ELF-1 (cell line): Measurements from ENCODE around the gene EXOC7.
"Not testable (repeated sequence)": the region's sequence is repeated elsewhere in the genome, so short reads cannot be mapped to it uniquely, and the experiment has no call there.

Experiments
- DNase-seq: peaks from one replicate; pipeline ENCODE4 v3.0.0-alpha.2; 2016; ENCODE audit warnings: low read depth, low spot score

Gene EXOC7

DNA sequence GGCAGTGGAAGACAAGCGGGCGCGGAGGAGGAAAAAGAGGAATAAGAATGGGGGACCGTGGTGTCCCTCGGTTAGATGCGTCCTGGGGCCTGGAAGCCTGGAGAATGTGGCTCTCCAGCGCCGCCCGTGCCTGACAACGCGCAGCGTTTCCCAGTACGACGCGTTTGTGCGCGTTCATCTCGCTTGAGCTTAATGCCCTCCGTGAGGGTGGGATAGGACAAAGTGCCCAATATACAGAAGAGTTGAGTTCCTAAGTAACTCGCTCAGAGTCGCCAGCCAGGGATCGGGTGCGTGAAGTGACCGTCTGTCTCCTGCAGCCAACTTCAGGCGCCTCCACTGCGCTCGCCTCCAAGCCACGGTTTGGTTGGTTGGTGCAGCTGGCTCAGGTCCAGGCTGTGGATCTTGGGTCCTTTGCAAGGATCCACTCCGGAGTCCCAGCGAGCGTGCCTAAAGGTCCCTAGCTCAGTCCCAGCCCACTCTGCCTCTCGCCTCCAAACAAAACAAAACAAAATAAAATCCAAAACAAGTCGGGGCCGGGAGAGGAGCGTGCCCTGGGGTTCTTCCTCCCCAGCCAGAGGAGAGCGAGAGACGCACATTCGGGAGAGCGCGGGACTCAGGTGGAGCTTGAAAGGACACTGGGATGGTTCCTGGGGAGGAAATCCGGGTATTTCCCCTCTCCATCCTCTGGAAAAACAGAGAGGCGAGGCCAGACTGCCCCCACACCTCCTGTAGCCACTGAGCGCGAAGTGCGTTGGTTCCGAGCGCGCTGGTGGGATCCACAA, 28.0 kb downstream of the EXOC7 start:
- DNase-seq, result peak; percentile 56

DNA sequence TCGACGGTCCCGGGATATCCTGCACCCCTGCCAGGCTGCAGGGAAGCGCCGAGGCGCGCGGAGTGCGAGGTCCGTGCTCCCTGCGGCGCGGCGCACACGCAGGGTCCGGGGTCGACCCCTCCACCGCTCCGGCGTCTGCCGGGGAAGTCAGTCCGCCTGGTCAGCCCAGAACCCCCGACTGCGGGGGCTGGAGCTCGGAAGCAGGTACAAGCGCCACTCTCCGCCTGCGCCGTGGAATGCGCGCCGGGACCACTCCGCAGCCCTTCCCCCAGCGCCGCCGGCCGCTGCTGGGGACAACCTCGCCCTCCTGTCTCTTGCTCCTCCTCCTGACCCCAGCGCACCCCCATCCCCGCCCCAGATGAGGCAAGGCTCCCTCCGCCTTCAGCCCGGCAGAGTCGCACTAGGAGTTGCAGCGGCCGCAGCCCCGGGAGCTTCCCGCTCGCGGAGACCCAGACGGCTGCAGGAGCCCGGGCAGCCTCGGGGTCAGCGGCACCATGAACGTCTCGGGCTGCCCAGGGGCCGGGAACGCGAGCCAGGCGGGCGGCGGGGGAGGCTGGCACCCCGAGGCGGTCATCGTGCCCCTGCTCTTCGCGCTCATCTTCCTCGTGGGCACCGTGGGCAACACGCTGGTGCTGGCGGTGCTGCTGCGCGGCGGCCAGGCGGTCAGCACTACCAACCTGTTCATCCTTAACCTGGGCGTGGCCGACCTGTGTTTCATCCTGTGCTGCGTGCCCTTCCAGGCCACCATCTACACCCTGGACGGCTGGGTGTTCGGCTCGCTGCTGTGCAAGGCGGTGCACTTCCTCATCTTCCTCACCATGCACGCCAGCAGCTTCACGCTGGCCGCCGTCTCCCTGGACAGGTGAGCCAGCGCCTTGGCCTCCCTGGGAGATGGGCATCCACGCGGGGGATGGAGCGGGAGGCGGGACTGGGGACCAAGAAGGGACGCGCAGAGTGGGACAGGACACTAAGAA, 28.9 kb downstream of the EXOC7 start, which contains the start of gene GALR2:
TSS of gene GALR2 (plus strand) at position 392 of the 974 bp plus-strand sequence. CDS start at position 495, 103 bp downstream.
- DNase-seq, result peak; percentile 25

DNA sequence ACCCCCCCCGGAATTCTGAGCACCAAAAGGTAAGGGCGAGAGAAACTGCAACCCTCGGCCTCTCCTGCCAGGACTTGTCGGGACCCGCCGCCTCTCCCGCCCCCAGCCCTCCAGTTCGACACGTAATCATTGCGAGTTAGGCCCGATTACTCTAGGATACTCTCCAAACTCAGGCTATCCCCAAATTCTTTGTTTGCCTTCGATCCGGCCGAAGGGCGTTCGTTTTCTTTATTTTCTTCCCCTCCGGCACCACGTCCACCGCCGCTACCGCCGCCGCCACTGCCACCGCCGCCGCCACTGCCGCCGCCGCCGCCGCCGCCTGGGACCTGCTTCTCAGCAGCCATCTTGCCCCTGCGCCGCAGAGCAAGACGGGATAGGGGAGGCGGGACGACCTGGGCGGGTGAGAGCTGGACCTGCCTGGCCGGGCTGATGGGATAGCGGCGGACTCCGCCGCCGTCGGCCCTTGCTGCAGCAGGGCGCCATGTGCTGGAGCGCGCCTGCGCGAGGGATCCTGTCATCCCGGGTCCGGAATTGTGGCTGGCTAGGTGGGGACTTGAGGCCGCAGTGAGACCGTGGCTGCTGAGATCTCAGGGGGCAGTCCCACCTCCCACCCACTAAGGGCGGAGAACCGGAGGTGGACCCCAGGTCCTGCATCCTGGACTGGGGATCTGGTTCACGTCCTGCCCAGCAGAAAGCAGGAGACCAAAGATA, 31.3 kb downstream of the EXOC7 start, which contains the start of gene SRP68:
TSS of gene SRP68 (minus strand) at position 370 of the 711 bp plus-strand sequence. CDS start at position 344, 26 bp downstream.
- peak; percentile 94 for DNase-seq

DNA sequence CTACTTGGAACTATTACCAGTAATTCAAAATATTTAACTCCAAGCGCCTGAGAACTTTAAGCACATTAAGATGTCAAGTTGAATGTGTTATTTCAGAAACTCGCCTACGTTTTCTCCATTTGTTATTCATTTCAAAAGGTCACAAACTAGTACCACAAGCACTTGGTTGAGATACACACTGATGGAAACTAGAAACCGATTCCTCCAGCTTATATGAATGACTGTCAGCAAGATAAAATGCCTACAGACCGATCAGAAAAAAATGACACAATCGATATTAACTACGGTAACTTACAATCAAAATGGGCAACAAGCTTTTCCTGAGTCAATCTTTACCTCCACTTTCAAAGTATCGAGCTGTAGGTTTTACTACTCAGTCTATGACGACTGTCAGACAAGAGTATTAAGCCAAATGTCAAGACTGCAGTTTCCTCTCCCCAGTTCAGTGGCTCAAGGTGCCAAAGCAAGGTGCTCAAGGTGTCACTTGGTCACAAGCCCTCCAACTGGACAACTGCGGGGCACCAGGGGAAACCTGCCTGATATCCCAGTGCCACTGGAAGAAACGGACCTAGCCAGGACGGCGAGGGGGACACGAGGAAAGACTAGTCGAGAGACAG, 31.9 kb downstream of the EXOC7 start:
- no peak for DNase-seq

DNA sequence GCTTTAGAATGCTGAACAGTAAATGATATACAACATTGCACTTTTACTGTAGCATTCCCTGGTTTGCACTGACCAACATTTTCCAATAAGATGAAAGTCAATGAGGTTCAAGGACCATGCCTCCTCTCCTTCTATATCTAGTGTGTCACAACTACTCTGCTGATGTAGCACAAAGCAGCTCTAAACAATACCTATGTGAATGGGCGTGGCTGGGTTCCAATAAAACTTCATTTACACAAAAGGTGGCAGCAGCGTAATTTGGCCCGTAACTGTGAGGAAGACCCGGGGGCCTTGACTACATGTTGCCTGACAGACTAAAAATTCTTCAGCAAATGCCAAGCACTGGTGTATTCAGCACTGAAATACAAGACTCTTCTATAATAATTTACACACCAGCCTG, 37.8 kb downstream of the EXOC7 start:
- no peak for DNase-seq

DNA sequence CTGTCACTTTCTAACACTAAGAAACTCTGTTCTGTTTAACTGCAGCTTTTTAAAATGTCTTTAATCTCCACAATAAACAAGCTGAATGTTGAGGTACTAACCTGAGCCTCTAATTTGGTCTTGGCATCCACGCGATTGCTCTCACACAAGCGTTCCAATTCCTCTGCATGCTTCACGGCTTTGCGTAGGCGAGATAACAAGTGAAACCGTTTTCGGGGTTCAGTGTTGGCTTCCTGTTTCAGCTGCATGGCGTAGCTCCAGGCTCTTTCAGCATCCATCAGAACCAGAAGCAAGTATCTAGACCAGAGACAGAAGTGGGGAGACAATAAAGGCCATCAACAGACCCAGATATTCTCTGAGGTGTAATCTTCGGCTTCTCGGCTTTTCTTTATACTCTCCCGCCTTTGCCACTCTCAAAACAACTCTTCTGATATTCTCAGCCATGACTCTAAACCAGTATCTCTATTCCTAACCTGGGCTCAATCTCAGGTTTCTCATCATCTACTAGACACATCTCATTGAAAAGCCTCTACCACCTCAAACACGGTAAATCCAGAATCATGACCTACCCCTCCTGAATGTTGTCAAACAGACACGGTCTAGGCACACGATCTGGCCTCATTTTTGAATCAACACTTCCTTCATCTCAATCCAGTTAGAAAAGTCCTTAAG, 39.6 kb downstream of the EXOC7 start:
- no peak for DNase-seq

DNA sequence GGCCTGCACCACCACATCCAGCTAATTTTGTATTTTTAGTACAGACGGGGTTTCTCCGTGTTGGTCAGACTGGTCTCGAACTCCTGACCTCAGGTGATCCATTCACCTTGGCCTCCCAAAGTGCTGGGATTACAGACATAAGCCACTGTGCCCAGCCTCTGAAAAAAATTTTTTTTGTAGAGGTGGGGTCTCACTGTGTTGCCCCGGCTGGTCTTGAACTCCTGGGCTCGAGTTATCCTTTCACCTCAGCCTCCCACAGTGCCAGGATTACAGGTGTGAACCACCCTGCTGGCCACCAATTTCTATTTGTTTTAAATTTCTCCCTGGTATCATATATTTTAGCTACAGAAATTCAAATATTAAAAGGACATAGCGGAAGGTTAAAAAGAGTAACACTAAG, 45.3 kb downstream of the EXOC7 start:
- not testable (repeated sequence) for DNase-seq

DNA sequence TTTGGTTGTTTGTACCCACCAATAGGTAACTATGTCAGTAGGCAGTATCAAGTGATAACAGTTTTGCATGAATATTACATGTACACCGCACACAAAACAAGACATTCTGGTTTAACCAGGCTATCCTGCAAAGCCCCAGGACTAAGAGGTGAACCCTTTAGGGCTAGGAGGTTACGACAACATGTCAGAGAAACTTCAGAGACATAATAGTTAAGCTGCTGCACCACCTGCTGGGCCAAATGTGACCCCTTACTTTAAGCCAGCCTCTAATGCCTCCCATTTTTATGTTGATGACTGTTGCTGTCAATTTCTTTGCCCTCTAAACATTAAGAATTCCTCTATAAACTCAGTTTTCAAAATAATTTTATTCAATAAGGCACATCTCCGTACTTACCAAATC, 46.7 kb downstream of the EXOC7 start:
- no peak for DNase-seq

DNA sequence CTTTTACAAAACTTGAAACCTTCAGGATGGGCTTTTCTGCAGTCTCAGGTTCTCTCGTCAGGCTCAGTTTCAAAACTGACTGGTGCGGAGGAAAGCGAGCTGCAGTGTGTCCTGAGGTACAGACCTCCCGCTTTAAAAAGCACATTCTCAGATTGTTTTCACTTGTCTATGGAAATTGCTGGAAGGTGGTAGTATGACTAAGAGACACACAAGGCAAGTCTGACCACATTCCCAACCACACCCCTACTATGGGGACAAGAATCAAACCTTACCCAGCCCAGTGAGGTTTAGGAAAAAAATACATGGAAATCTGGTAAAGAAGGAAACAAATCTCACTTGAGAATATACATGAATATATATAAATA, 49.5 kb downstream of the EXOC7 start:
- no peak for DNase-seq

DNA sequence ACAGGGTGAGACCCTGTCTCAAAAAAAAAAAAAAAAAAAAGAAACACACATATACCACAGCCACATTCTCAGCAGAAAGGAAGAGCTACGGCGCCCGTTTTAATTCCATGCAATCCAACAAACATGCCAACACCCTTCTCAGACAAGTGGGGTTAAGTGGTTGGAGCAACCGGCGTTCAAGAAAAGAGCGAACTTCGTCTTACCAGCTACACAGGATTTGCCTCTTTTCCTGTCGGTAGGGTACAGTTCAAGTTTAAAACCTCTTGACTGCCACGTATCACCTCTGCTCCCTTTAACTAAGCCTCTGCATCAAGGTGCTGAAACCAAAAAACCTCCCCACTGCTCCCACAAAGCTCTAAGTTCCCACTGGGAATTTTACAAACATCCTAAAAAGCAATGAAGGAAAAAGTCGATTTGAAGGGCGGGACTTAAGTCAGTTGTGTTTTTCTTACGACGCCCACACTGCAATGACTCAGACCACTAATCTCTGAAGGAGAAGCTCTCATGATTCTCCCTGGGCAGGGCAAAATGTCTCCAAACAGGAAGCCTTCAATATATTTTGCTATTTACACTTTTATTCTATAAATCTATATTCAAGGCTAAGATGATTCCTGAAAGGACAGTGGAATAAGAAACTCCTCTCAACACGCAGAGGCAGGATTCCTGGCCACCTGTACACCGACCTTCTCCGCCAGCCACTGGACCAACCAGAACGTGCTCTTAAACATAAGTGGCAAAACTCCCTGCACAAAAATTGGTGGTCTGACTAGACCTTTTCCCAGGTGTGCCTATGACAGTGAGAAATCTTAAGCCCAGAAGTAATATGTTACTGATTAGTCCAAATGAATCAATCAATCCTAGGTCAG, 50.1 kb downstream of the EXOC7 start:
- DNase-seq, result no peak

DNA sequence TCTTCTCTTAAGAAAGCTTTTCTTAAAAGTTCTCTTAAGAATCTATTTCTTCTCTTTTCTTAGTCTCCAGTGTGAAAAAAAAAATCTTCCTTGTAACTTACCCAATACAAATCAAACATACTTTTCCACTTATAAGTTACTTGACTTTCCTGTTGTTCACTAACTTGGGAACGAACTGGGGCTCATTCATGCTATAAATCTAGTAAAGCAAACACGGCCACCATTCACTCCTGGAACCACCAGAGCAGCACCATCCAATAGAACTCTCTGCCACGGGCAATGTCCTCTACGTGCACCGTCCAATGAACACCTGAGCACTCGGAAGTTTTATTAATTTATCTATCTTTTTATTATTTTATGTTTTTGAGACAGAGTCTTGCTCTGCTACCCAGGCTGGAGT, 52.0 kb downstream of the EXOC7 start:
- no peak for DNase-seq

DNA sequence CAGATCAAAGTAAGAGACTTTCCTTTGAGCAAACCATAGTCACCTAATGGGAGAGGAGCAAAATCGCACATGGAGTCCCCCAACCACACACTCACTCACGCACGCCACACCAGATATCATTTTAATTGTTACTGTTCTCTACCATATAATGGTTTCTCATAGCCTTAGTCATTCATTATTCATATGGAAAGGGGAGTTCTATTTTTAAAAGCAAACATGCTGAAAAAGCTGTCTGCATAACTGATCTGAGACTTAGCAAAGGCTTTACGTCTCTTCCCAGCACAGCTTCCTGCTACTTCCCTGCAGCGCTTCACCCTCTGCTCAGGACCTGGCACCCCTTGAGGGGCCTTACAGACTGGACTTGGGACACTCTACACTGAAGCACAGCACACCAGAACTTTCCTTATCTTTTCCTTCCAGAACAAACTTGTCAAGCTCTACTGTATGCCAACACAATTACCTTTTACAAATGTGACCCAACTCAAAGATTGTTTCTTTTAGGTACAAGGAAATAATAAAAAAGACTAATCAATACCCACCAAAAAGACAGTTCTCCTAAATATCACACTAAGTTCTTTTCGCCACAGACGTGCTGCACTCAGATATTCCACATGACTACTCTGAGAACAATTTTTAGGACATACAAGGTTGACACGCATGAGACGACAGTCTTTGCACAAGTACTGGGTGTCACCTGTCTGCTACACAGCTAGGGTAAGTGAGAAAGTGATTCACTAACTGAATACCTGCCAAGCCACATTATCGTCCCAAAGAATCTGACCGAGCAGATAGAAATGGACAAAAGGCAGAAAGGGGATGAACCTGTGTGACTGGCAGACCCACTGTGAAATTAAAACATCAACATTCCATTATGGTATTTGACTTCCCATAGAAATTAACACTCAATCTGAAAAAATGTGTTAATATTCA, 52.8 kb downstream of the EXOC7 start:
- DNase-seq, result no peak

DNA sequence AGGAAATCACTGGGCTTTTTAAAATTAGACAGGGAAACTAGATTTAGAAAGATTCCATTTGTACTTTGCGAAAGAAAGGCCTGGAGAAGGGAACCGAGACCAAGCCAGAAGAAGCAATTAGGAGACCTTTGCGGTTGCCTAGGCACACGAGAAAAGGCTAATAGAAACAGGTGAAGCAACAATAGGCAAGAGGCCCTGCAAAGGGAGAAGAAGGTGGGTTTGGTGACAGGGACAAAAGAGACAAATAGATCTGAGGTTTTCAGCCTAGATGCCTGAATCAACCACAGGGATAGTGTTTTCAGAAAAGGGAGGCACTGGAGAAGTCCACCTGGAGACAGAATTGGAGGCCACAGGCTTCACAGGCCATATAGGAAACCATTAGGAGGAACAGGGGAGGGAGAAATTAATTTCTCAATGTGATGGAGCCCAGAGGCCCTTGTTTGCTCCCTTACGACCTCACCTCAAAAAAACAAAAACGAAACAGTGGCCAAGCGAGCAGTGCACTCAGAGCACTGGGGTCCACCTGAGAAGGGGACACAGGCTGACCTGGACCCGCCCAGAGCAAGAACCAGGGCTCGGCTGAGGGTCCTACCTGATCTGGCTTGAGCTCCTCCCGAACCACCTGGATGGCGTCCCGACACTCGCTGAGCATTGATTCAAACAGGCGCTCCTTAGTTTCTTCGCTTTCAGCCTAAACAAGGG, 53.6 kb downstream of the EXOC7 start:
- DNase-seq, result no peak

DNA sequence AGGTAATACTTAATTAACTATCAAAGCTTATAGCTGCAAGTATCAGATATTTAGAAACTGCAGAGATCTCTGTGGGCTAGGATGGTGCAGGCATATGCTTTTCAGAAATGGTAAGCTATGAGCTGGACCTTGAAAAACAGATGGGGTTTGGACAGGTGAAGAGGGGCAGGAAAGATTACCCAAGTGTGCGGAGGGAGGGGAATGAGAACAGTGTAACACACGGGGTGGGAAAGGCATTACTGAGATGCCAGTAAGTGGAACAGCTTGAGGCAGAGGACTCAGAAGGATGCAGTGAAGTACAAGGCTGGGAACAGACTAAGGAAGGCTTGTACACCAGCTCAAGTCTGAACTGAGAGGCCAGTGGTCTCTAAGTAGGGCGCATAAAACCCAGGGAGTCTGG, 54.3 kb downstream of the EXOC7 start:
- DNase-seq, result no peak

DNA sequence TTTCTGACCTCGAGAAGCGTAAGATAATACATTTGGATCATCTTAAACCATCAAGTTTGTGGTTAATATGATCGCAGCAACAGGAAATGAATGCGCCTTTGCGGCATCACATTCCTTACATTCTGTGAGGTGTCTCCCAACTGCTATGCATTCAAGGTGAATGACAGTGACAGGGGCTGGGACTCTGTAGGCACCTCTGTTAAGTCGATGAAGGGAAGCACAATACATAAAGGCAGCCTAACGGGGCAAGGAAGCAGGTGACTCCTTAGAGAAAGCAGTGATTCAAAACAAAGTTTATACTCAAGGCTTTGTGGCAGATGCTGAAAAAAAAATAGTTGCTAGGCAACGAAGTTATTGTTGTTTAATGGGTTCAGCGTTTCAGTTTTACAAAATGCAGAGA, 54.9 kb downstream of the EXOC7 start:
- no peak for DNase-seq

DNA sequence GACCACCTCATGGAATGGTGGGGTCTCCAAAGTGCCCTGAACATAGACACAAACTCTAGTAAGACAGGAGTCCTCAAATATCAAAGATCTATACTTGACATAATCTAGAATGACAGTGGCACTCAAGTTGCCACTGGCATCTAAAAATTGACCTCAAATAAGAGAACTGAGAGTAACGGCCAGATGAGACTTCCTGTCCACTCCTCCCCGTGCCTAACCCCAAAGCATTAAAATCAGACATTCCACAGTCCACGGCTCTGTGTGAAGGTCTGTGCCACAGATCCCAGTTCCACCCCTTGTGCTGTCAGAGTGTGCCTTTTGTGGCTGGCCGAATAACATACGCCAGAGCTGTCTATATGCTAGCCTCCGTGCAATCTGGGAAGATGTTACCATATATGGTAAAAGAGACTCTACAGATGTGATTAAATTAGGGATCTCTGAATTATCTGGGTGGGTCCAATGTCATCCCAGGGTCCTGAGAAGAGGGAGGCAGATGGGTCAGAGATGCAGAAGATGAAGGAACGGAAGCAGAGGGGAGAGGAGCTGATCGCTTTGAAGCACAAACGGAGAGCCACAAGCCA, 55.5 kb downstream of the EXOC7 start:
- DNase-seq, result no peak

DNA sequence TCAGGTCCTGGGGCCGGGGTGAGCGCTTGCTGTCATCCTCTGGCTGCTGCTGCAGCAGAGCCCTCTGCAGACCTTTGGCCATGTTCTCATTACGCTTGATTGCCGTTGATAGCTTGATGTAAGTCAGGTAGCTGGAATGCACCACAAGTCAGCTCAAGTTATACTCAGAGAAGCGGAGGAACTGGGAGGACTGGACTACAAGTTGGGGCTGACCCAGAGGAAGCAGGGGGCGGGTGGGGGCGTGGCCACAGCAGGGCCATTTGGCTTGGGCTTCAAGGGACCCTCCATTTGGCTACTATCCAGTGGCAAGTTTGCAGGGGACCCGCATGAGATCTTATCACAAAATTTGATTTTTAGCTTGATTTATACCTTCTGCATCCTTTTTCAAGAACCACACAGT, 57.5 kb downstream of the EXOC7 start:
- no peak for DNase-seq
